Measurements from ENCODE around the gene XXYLT1.

DNA sequence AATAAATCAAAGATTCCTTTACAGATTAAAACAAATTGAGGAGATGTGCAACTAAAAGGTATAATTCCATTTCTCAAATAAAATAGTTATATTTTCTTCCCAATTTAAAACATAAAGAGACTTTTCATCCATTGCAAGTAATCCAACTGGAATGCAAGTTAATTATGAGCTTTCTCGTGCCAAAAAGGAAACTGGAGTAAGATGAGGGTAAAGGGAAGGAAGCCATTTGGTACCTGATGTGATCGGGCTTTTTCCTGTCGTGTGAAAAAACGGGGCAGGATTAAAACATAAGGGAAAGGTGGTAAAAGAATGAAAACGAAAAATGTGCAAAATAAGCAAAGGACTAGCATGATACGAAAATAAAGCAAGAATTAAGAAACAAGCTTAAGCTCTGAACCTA lies 41.8 kb upstream of the XXYLT1 start:
- TF ChIP-seq, protein P1, sequence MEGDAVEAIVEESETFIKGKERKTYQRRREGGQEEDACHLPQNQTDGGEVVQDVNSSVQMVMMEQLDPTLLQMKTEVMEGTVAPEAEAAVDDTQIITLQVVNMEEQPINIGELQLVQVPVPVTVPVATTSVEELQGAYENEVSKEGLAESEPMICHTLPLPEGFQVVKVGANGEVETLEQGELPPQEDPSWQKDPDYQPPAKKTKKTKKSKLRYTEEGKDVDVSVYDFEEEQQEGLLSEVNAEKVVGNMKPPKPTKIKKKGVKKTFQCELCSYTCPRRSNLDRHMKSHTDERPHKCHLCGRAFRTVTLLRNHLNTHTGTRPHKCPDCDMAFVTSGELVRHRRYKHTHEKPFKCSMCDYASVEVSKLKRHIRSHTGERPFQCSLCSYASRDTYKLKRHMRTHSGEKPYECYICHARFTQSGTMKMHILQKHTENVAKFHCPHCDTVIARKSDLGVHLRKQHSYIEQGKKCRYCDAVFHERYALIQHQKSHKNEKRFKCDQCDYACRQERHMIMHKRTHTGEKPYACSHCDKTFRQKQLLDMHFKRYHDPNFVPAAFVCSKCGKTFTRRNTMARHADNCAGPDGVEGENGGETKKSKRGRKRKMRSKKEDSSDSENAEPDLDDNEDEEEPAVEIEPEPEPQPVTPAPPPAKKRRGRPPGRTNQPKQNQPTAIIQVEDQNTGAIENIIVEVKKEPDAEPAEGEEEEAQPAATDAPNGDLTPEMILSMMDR (IDR thresholded peaks at IDR 0.05 in 2 of 3, conservative IDR thresholded peaks at IDR 0.05 in 1 of 3; ENCODE audit: control insufficient read depth in 2 of 3, extremely low read depth in 1 of 3, insufficient read depth in 1 of 3, low read depth in 3 of 3, low read length in 3 of 3), result no peak
- TF ChIP-seq EZH2 (IDR thresholded peaks at IDR 0.05; ENCODE audit: borderline replicate concordance, control insufficient read depth, low read depth, low read length) (no peak), HDGF (IDR thresholded peaks at IDR 0.05) (no peak), CEBPB (IDR thresholded peaks at IDR 0.05; ENCODE audit: borderline replicate concordance in 1 of 2, low read depth in 2 of 2, low read length in 2 of 2) (no peak), RELA (IDR thresholded peaks at IDR 0.05; ENCODE audit: borderline replicate concordance, partially characterized antibody) (no peak), POLR2A (IDR thresholded peaks at IDR 0.05; ENCODE audit: low read depth, low read length) (no peak), CHD4 (IDR thresholded peaks at IDR 0.05) (no peak), FOXM1 (IDR thresholded peaks at IDR 0.05; ENCODE audit: low read depth, low read length) (no peak), CBFB (IDR thresholded peaks at IDR 0.05; ENCODE audit: low read depth) (no peak)
- TF ChIP-seq, protein P2, sequence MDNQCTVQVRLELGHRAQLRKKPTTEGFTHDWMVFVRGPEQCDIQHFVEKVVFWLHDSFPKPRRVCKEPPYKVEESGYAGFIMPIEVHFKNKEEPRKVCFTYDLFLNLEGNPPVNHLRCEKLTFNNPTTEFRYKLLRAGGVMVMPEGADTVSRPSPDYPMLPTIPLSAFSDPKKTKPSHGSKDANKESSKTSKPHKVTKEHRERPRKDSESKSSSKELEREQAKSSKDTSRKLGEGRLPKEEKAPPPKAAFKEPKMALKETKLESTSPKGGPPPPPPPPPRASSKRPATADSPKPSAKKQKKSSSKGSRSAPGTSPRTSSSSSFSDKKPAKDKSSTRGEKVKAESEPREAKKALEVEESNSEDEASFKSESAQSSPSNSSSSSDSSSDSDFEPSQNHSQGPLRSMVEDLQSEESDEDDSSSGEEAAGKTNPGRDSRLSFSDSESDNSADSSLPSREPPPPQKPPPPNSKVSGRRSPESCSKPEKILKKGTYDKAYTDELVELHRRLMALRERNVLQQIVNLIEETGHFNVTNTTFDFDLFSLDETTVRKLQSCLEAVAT (IDR thresholded peaks at IDR 0.05), result no peak
- TF ChIP-seq, protein P3, sequence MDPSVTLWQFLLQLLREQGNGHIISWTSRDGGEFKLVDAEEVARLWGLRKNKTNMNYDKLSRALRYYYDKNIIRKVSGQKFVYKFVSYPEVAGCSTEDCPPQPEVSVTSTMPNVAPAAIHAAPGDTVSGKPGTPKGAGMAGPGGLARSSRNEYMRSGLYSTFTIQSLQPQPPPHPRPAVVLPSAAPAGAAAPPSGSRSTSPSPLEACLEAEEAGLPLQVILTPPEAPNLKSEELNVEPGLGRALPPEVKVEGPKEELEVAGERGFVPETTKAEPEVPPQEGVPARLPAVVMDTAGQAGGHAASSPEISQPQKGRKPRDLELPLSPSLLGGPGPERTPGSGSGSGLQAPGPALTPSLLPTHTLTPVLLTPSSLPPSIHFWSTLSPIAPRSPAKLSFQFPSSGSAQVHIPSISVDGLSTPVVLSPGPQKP (IDR thresholded peaks at IDR 0.05; ENCODE audit: low read depth, low read length), result no peak
- TF ChIP-seq, protein P4, sequence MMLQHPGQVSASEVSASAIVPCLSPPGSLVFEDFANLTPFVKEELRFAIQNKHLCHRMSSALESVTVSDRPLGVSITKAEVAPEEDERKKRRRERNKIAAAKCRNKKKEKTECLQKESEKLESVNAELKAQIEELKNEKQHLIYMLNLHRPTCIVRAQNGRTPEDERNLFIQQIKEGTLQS (IDR thresholded peaks at IDR 0.05; ENCODE audit: borderline replicate concordance, extremely low read depth, low read depth, low read length), result no peak
